GM04503 (cell line): ENCODE measurements around the gene RNF148.
"Not testable (repeated sequence)": the region's sequence is repeated elsewhere in the genome, so short reads cannot be mapped to it uniquely, and the experiment has no call there.

Source experiments
- DNase-seq: peaks from one replicate; pipeline ENCODE4 v3.0.0-alpha.2; 2012; ENCODE audit warnings: low read depth

The RNF148 gene

DNA sequence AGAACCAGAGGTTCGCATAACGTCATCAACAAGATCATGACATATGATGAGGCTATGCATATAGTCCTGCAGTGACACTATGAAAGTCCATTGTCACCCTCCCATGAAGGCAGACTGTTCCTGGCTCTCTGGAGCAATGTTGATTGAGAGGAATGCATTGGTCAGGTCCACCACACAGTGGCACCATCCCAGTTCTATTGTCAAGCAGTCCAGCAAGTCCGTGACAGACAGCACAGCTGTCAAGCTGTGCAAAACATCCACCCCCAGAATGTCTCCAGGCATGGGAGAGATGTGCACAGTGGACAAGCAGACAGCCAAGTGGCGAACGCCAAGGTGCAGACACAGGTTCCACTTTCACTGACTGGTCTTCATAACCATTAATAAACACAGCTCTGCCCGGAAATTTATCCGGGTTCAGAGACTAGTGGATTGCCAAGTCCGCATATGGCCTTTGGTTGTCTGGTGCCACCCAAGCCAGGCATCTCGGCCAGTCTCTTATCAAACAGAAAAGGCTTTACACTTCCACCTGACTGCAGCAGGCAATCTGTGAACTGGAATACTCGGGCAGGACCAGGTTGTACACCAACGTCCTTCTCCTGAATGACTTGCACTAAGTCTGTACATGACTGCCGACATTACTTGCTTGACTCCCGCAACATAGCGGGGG is 11.0 kb downstream of the RNF148 start:
- no peak for DNase-seq

DNA sequence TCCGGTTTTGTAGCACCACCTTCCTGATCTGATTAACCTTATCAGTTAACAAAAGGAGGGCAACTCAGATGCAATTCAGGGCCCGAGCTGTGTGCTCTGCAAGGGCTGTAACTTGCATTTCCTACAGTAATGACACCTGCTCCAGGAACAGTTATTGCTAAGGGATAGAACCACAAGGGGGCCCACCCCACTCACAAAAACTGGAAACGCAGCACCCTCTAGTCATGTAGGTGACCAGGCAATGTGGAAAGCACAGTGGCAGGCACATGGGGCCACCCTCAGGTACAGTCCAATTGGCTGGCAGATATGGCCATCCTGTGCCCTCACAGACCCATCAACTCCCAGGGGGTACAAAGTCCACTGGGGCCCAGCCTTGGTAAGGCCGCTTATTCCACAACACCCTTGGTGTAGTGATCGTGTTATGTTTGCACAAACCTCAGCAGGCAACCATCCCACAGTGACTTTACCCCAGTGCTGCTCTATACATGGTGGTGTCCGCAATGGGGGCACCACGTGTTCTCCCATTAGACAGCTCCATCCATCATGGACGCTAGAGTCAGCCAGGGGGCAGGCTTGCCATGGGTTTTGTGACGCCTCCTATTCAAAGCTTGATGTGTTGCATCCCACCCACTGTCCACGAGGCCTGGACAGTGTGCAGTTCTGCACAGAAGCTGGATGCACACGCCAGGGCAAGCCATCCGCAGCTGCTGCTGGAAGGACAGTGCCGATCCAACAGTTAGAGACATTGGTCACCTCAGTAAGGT is 13.2 kb downstream of the RNF148 start:
- no peak for DNase-seq

DNA sequence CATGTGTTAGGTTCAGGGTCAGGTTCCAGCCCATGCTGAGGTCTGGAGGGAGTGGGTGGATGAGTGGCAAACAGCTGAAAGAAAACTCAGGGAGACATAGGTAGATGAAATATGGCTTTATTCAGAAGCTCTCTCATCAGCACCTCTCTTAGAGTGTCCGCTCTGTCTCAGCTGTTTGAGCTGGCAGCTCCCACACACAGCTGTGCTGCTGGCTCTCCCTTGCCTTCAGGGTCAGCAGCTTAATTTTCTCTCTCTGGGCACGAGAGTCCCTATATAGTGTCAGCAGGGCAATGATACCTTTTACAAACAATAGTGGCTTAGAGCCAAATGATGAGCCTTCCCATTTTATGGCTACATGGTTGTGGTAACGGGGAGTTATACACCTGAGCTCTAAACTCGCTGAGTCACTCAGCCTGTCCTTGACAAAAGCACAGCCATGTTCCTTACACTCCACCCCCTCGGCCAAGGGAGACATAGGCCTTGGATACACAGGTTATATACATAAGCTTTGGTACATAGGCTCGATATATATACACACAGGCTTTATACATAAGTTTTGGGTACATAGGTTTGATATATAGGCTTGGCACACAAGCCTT is 14.2 kb downstream of the RNF148 start:
- DNase-seq = no peak

DNA sequence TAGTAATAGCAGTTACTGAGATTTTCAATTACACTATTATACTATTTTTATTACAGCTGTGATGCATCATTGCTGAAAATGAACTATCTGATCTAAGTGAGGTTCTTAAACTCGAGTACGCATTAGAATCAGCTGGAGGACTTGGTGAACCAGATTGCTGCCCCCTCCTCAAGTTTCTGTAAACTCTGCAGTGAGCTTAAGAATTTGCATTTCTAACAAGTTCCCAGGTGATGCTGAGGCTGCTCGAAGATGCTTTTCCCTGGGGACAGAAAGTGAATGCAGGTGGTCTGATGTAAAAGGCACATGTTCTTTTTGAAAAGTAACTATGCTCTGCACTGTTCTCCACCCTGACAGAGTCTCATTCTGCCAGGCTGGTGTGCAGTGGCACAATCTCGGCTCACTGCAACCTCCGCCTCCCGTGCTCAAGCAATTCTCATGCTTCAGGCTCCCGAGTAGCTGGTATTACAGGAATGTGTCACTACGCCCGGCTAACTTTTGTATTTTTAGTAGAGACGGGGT is 16.3 kb downstream of the RNF148 start:
- DNase-seq = no peak

DNA sequence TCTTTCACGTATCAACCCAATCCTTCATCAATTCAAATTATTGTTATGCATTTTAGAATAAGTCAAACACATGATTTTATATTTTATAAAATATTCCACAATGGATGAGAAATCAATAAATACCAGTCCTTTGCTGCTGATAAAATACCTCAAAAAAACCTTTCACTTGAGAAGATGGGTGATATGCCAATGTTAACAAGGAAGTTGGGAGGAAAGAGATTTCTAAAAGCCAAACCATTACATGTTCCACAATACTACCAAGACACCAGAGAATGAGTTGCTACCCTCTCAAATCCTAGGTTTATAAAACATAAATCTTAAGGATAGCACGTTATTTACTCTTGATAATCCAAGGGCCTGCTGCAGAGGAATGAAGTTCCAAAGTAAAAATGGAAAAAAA is 18.2 kb downstream of the RNF148 start:
- DNase-seq = no peak

DNA sequence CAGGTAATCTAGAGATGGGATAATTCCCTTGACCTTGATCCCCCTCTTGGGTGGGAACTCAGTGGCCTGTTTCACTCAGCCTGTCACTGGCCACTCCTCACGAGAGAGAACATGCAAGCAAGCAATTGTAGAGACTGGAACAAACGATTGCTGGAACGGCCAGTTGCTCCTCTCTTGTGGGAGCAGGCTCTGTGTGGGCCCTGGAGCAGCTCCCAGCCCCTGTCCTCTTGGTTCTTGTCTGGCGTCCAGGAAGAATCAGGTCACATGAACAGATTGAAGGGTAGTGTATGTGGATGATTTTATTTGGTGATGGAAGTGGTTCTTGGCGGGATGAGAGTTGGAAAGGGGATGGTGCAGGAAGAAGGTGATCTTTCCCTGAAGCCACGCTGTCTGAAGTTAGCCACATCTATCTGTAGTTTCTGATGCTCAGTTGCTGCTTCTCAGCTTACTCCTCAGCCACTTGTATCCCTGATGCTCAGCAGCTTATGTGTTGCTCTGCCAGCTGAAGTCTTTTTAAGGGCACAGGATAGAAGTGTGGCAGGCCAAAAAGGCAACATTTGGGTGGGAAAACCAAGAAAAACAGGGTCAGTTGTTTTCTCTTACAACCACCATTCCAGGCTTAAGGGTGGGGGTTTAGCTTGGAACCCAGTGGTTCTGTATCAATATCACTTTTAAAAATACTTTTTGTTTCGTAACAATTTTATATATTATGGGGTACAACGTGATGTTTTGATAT is 19.7 kb downstream of the RNF148 start:
- DNase-seq = no peak

DNA sequence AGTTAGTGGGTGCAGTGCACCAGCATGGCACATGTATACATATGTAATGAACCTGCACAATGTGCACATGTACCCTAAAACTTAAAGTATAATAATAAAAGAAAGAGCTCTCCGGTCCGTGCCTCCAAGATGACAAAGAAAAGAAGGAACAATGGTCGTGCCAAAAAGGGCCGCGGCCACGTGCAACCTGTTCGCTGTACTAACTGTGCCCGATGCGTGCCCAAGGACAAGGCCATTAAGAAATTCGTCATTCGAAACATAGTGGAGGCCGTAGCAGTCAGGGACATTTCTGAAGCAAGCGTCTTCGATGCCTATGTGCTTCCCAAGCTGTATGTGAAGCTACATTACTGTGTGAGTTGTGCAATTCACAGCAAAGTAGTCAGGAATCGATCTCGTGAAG is 21.5 kb downstream of the RNF148 start:
- not testable (repeated sequence) for DNase-seq

DNA sequence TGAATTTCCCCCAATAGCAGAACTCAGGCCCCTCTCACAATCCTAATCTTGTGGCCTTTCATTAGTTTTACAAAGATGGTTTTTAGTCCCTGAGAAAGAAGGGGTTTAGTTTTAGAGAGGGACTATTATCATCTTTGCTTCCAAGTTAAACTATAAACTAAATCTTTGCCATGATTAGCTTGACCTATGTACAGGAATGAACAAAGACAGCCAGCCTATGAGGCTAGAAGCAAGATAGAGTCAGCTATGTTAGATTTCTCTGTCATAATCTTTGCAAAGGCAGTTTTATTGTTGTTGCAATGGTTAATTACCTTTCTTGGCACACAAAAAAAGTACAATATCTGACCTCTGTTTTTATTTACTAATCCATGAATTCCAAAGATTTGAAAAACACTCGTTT is 22.9 kb downstream of the RNF148 start:
- DNase-seq = no peak

DNA sequence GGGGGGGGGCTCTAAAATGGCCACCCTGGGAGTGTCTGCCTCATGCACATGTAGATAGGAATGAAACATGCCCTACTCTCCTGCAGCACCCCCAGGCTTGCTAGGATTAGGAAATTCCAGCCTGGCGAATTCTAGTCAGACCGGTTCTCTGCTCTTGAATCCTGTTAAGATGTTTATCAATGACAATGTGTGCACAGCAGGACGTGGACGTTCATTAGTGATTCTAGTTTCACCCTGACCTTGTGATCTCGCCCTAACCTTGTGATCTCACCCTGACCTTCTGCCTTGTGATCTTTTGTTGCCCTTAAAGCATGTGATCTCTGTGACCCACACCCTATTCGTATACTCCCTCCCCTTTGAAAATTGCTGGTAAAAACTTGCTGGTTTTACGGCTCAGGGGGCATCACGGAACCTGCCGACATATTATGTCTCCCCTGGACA is 23.4 kb downstream of the RNF148 start:
- DNase-seq = not testable (repeated sequence)

DNA sequence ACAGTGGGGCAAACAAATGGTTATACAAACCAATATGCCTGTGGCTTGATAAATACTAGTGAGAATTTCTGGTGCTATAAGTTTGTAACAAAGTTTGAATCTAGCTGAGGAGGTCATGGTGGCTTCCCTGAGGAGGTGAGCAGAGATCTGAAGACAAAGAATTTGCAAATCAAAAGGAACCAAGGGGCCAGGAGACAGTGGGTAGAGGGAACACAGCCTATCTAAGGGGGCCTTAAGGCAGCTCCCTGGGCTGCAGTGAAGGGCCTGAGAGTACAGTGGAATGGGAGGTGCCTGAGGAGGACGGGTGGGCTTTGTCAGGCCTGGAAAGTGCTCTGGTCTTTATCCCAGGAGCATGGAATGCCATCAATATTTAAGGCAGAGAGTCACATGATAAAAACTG is 25.6 kb downstream of the RNF148 start:
- DNase-seq = no peak

DNA sequence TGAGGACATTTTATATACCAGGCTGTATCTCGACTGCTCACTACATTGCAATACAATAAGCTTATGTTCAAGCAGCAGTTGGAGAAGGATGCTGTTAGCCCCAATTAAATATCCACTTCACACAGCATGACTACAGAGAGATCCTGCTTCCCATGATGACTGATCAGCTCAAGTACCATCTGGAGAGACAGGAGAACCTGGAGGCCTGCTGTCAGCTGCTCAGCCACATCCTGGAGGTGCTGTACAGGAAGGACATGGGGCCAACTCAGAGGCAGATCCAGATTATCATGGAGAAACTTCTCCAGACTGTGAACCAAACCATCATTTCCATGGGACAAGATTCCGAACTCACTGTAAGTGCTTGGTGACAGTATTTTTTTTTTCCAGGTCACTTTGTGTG is 26.3 kb downstream of the RNF148 start:
- no peak for DNase-seq

DNA sequence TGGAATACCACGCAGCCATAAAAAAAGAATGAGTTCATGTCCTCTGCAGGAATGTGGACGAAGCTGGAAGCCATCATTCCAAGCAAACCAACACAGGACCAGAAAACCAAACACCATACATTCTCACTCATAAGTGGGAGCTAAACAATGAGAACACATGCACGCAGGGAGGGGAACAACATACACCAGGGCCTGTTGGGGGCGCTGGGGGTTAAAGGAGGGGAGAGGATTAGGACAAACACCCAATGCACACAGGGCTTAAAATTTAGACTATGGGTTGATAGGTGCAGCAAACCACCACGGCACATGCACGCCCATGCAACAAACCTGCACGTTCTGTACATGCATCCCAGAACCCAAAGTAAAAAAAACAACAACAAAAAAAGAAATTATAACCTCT is 27.1 kb downstream of the RNF148 start:
- no peak for DNase-seq

DNA sequence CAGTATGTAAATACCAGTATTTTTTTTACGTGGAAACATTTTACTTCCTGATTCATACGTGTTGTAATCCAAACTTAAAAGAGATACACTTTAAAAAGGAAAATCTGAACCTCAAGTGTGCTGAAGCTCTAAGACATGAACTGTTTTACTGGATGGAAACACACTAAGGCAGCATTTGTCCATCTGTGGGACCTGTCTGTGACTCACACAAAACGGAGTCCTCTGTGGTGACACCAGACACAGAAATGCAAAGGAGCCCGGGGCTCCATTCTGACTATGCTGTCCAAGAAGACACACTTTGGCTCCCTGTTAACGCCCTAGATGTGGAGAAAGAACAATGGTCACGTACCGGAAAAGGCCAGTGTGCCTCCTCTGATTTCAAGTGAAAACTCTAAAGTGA is 27.7 kb downstream of the RNF148 start:
- DNase-seq = no peak

DNA sequence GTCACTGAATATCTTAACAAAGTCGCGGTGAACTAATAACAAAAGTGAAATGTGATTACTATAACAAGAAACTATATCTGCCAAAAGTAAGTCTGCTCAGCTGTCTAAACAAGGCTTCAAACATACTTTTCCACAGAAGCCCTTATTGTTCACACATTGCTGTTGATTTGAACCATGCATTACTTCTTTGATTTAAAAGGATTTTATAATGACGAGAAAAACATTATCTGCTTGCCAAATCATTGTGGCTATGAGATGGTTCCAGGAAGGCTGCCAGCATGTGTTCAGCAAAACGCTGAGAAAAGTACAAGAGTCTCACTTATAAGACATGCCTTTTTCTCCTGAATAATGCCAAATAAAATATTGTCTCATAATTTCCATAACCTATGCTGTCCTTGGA is 28.2 kb downstream of the RNF148 start:
- DNase-seq = no peak

DNA sequence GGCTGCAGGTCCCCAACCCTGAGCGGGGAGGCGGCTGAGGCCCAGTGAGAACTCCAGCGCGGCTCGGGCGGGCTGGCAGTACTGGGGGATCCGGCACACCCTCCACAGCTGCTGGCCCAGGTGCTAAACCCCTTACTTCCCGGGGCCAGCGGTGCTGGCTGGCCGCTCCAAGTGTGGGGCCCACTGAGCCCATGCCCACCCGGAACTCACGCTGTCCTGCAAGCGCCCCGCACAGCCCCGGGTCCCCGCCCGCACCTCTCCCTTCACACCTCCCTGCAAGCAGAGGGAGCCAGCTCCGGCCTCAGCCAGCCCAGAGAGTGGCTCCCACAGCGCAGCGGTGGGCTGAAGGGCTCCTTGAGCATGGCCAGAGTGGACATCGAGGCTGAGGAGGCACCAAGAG is 28.8 kb downstream of the RNF148 start:
- DNase-seq = no peak

DNA sequence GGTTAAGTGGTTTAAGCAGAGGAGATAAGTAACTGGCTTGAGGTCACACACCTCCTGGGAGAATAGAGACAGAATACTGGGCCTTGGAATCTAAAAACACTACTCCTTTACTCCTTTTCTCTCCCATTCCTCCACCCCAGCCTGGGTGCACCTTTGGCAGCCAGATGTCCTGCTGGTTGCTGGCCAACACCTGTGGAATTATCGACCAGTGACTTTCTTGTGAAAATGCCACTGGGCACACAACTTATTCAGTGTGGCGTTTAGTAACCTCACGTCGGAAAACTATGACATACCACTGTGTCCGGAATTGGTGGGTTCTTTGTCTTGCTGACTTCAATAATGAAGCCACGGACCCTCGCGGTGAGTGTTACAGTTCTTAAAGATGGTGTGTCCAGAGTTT is 30.2 kb downstream of the RNF148 start:
- no peak for DNase-seq

DNA sequence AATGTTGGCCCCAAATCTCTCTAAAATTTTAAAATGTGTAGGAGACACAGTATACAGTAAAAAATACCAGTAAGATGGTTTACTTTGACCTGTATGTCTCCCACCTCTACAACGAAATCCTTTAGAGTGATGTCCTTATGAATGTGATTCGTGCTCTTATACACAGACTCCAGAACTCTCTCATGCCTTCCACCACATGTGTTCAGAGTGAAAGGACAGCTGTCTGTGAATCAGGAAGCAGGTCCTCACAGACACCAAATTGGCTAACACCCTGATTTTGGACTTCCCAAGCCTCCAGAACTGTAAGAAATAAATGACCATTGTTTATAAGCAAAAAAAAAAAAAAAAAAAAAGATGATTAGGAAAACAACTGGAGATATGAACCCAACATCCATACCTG is 39.0 kb downstream of the RNF148 start:
- DNase-seq = no peak

DNA sequence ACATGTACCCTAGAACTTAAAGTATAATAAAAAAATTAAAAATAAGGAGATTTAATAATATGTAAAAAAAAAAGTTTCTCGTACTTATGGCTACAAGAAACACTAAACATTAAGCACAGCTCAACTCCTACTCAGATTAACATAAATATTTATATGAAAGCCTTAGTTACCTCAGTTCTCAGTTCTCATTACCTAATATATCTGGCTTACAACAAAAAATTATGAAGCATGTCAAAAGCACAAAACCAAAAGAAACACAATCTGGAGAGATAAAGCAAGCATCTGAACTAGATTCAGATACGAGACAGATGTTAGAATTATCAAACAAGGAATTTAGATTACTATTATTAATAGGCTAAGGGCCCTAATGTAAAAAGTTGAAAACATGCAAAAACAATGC is 43.9 kb downstream of the RNF148 start:
- DNase-seq = no peak

DNA sequence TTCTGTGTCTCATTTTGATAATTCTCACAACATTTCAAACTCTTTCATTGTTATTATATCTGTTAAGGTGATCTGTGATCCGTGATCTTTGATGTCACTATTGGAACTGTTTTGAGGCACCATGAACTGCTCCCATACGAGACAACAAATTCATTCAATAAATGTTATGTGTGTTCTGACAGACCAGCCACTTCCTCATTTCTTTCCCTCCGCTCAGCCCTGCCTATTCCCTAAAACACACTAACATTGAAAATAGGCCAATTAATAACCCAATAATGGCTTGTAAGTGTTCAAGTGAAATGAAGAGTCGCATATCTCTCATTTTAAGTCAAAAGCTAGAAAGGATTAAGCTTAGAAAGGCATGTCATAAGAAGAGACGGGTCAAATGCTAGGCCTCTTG is 49.0 kb downstream of the RNF148 start:
- DNase-seq = no peak

DNA sequence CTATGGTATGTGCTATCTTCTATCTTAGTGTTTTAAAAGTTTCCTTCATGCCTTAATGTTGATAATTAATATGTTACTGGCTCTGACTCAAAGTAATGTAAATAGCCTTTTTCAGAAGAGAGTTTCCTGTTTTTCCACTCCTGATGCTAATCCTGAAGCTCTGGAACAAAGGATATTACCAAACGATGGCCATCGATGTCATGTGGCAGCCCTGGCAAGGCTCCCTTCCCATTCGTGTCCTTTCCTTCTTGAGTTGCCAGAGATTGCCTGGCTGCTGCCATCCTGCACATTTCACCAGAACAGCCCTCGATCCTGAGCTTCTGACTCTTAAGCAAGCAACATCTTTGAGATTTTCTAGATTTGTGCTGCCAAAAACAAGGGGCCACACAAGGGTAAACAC is 49.8 kb downstream of the RNF148 start:
- DNase-seq = no peak
